ENCODE measurements around the gene DNAH14. TPM values are rescaled to one million over a fixed set of nuclear protein-coding genes. Genes with fewer than 3 reads are reported as not detected.

The DNAH14 gene
- total RNA-seq, 2 experiments from 2014 or later: 0.55 TPM; not detected in 1

GRCh38 chr1:225350872-225351271, 421.4 kb downstream of the DNAH14 start:
- H3K36me3 Mint-ChIP-seq: no peaks in the 10 kb centered on the region
- ChIA-PET POLR2A (no interaction called here), CTCF (no interaction called here)
- no peak overlapping the region for H3K4me3 Mint-ChIP-seq
- H3K27ac Mint-ChIP-seq: no peak overlapping the region
- intact Hi-C loops (cut with micrococcal nuclease): no loop called here
- peaks cover 11% of the 10 kb centered on the region for H3K9me3 Mint-ChIP-seq
- no peaks in the 10 kb centered on the region for H3K4me1 Mint-ChIP-seq (ENCODE audit: low read depth)
- DNase-seq: no peak
- H3K27me3 Mint-ChIP-seq: peaks cover 10% of the 10 kb centered on the region

GRCh38 chr1:225354906-225355305, 425.4 kb downstream of the DNAH14 start:
- Mint-ChIP-seq H3K4me1 (ENCODE audit: low read depth) (no peaks in the 10 kb centered on the region), H3K9me3 (no peaks in the 10 kb centered on the region), H3K4me3 (no peak overlapping the region), H3K36me3 (no peaks in the 10 kb centered on the region), H3K27ac (no peak overlapping the region), H3K27me3 (peaks cover 7% of the 10 kb centered on the region)
- POLR2A ChIA-PET: no interaction called here
- no peak for DNase-seq
- CTCF ChIA-PET: no interaction called here
- intact Hi-C loops (cut with micrococcal nuclease): no loop called here

DNA sequence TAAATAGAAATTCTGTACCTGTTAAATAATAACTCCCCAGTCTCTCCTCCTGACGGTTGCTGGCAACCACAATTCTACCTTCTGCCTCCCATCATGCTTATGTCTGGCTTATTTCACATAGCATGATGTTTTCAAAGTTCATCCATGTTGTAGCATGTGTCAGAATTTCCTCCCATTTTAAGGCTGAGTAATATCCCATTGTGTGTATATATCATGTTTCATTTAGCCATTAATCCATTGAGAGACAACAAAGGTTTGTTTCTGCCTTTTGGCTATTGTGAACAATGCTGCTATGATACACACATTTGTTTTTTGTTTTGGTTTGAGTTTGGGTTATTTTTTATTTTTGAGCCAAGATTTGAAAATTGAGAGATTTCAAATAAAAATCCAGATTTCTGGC, 426.4 kb downstream of the DNAH14 start:
- intact Hi-C loops (cut with micrococcal nuclease): no loop called here
- H3K4me3 Mint-ChIP-seq: no peak overlapping the region
- H3K9me3 Mint-ChIP-seq: no peaks in the 10 kb centered on the region
- H3K27me3 Mint-ChIP-seq: peaks cover 6% of the 10 kb centered on the region
- H3K4me1 Mint-ChIP-seq (ENCODE audit: low read depth): no peaks in the 10 kb centered on the region
- no peaks in the 10 kb centered on the region for H3K36me3 Mint-ChIP-seq
- ChIA-PET POLR2A (no interaction called here), CTCF (no interaction called here)
- no peak for DNase-seq
- no peak overlapping the region for H3K27ac Mint-ChIP-seq

GRCh38 chr1:225360119-225360518, 430.6 kb downstream of the DNAH14 start:
- no peak overlapping the region for H3K27ac Mint-ChIP-seq
- H3K27me3 Mint-ChIP-seq: peaks cover 5% of the 10 kb centered on the region
- no peak for DNase-seq
- POLR2A ChIA-PET: no interaction called here
- H3K36me3 Mint-ChIP-seq: no peaks in the 10 kb centered on the region
- intact Hi-C loops (cut with micrococcal nuclease): no loop called here
- no peak overlapping the region for H3K4me3 Mint-ChIP-seq
- CTCF ChIA-PET: no interaction called here
- no peaks in the 10 kb centered on the region for H3K4me1 Mint-ChIP-seq (ENCODE audit: low read depth)
- H3K9me3 Mint-ChIP-seq: no peaks in the 10 kb centered on the region

GRCh38 chr1:225361176-225361575, 431.7 kb downstream of the DNAH14 start:
- H3K9me3 Mint-ChIP-seq: no peaks in the 10 kb centered on the region
- intact Hi-C loops (cut with micrococcal nuclease): no loop called here
- DNase-seq: no peak
- POLR2A ChIA-PET: no interaction called here
- H3K36me3 Mint-ChIP-seq: no peaks in the 10 kb centered on the region
- peaks cover 2% of the 10 kb centered on the region for H3K27me3 Mint-ChIP-seq
- H3K4me1 Mint-ChIP-seq (ENCODE audit: low read depth): no peaks in the 10 kb centered on the region
- no peak overlapping the region for H3K4me3 Mint-ChIP-seq
- no peak overlapping the region for H3K27ac Mint-ChIP-seq
- CTCF ChIA-PET: no interaction called here

- POLR2A ChIA-PET: no interaction called here
- Mint-ChIP-seq H3K4me1 (ENCODE audit: low read depth) (no peaks in the 10 kb centered on the region), H3K27ac (no peak overlapping the region), H3K27me3 (peaks cover 8% of the 10 kb centered on the region), H3K9me3 (no peaks in the 10 kb centered on the region), H3K4me3 (no peak overlapping the region), H3K36me3 (no peaks in the 10 kb centered on the region)
- intact Hi-C loops (cut with micrococcal nuclease): no loop called here
- CTCF ChIA-PET: no interaction called here
- no peak for DNase-seq
Measured at GRCh38 chr1:225362805-225363204, 433.3 kb downstream of the DNAH14 start.

DNA sequence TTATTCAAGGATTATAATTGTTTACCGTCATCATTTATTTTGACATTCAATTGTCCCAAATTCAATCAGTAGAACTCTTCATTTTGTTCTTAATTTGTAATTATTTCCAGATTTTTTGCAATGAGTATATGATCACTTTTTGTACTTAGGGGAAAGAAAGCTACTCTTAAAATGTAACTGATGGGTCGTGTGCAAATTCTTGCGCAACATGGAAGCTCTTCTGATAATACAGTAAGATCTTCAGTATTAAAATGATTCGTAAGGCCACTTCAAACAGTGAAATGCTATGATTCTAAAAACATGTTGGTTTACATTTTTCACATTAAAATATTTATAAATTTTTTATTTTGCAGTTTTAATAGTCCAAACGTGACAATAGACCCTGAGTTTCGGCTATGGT, 435.0 kb downstream of the DNAH14 start:
- Mint-ChIP-seq H3K36me3 (no peaks in the 10 kb centered on the region), H3K4me3 (no peak overlapping the region), H3K9me3 (no peaks in the 10 kb centered on the region), H3K4me1 (ENCODE audit: low read depth) (no peaks in the 10 kb centered on the region), H3K27me3 (peaks cover 9% of the 10 kb centered on the region), H3K27ac (no peak overlapping the region)
- intact Hi-C loops (cut with micrococcal nuclease): no loop called here
- ChIA-PET POLR2A (no interaction called here), CTCF (no interaction called here)
- no peak for DNase-seq

- H3K27ac Mint-ChIP-seq: no peak overlapping the region
- no peak overlapping the region for H3K4me3 Mint-ChIP-seq
- POLR2A ChIA-PET: no interaction called here
- CTCF ChIA-PET: no interaction called here
- H3K4me1 Mint-ChIP-seq (ENCODE audit: low read depth): no peaks in the 10 kb centered on the region
- intact Hi-C loops (cut with micrococcal nuclease): no loop called here
- no peak for DNase-seq
- H3K27me3 Mint-ChIP-seq: peaks cover 7% of the 10 kb centered on the region
- H3K9me3 Mint-ChIP-seq: no peaks in the 10 kb centered on the region
- no peaks in the 10 kb centered on the region for H3K36me3 Mint-ChIP-seq
Measured at GRCh38 chr1:225366018-225366417, 436.5 kb downstream of the DNAH14 start.

GRCh38 chr1:225366552-225366951, 437.1 kb downstream of the DNAH14 start:
- peaks cover 7% of the 10 kb centered on the region for H3K27me3 Mint-ChIP-seq
- ChIA-PET POLR2A (no interaction called here), CTCF (no interaction called here)
- H3K4me3 Mint-ChIP-seq: no peak overlapping the region
- no peak for DNase-seq
- no peaks in the 10 kb centered on the region for H3K9me3 Mint-ChIP-seq
- intact Hi-C loops (cut with micrococcal nuclease): no loop called here
- no peaks in the 10 kb centered on the region for H3K36me3 Mint-ChIP-seq
- H3K4me1 Mint-ChIP-seq (ENCODE audit: low read depth): no peaks in the 10 kb centered on the region
- no peak overlapping the region for H3K27ac Mint-ChIP-seq

DNA sequence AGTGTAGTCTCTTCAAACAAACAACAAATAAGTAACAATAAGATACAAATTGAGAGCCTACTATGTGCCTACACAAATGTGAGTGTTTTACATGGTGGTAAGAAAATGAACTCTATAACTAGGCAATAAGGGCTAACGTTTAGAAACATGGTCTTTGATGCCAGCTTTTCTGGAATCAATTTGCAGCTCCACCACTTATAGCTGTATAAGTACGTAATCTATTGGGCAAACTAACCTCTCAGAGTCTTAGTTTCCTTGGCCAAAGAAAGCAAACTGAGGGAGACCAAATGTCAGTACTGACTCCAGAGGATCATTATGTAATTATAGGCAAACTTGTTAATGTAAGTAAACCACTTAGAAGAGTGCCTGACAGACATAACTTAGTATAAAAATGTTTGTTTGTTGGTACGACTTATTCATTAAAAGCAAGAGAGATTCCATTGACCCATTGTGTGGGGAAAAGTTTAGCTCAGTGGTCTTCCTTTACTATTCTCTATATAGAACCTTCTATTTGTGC, 438.6 kb downstream of the DNAH14 start:
- H3K4me3 Mint-ChIP-seq: no peak overlapping the region
- POLR2A ChIA-PET: no interaction called here
- no peaks in the 10 kb centered on the region for H3K9me3 Mint-ChIP-seq
- DNase-seq: no peak
- peaks cover 7% of the 10 kb centered on the region for H3K27me3 Mint-ChIP-seq
- H3K36me3 Mint-ChIP-seq: no peaks in the 10 kb centered on the region
- H3K27ac Mint-ChIP-seq: no peak overlapping the region
- intact Hi-C loops (cut with micrococcal nuclease): no loop called here
- no peaks in the 10 kb centered on the region for H3K4me1 Mint-ChIP-seq (ENCODE audit: low read depth)
- CTCF ChIA-PET: interaction anchor here (1.6 kb wide), 1 partner anchor 49 kb away, joined by 3 read pairs; no protein-coding TSS in a partner anchor

- intact Hi-C loops (cut with micrococcal nuclease): no loop called here
- no peaks in the 10 kb centered on the region for H3K4me1 Mint-ChIP-seq (ENCODE audit: low read depth)
- no peak for DNase-seq
- peaks cover 7% of the 10 kb centered on the region for H3K27me3 Mint-ChIP-seq
- POLR2A ChIA-PET: no interaction called here
- no peak overlapping the region for H3K27ac Mint-ChIP-seq
- no peaks in the 10 kb centered on the region for H3K9me3 Mint-ChIP-seq
- no peak overlapping the region for H3K4me3 Mint-ChIP-seq
- no peaks in the 10 kb centered on the region for H3K36me3 Mint-ChIP-seq
- CTCF ChIA-PET: no interaction called here
Measured at GRCh38 chr1:225371366-225372010, 442.0 kb downstream of the DNAH14 start.

GRCh38 chr1:225373155-225373554, 443.7 kb downstream of the DNAH14 start:
- Mint-ChIP-seq H3K36me3 (no peaks in the 10 kb centered on the region), H3K4me3 (no peak overlapping the region), H3K27ac (no peak overlapping the region), H3K4me1 (ENCODE audit: low read depth) (no peaks in the 10 kb centered on the region), H3K27me3 (no peaks in the 10 kb centered on the region), H3K9me3 (no peaks in the 10 kb centered on the region)
- DNase-seq: no peak
- POLR2A ChIA-PET: interaction anchor here (0.6 kb wide), 1 partner anchor 31 kb away, joined by 3 read pairs; no protein-coding TSS in a partner anchor
- intact Hi-C loops (cut with micrococcal nuclease): no loop called here
- CTCF ChIA-PET: no interaction called here

GRCh38 chr1:225374996-225375395, 445.5 kb downstream of the DNAH14 start:
- H3K9me3 Mint-ChIP-seq: no peaks in the 10 kb centered on the region
- no peaks in the 10 kb centered on the region for H3K27me3 Mint-ChIP-seq
- H3K27ac Mint-ChIP-seq: no peak overlapping the region
- ChIA-PET POLR2A (no interaction called here), CTCF (no interaction called here)
- no peaks in the 10 kb centered on the region for H3K36me3 Mint-ChIP-seq
- intact Hi-C loops (cut with micrococcal nuclease): no loop called here
- no peaks in the 10 kb centered on the region for H3K4me1 Mint-ChIP-seq (ENCODE audit: low read depth)
- no peak overlapping the region for H3K4me3 Mint-ChIP-seq
- no peak for DNase-seq
